Measurements from ENCODE around the gene DPEP2NB. TPM values are rescaled to one million over a fixed set of nuclear protein-coding genes. Genes with fewer than 3 reads are reported as not detected.

The DPEP2NB gene
- total and polyA plus RNA-seq, 10 of the 15 experiments (the other 5 are each of a cell fraction or from before 2014, with no cell fraction given) = not detected

- TF ChIP-seq WRNIP1 (IDR thresholded peaks at IDR 0.05; ENCODE audit: borderline replicate concordance, low read depth, low read length) = no peak
- TF ChIP-seq RFX5 (IDR thresholded peaks at IDR 0.05; ENCODE audit: low read depth, low read length) = no peak
- TF ChIP-seq ZZZ3 (IDR thresholded peaks at IDR 0.05; ENCODE audit: control insufficient read depth, insufficient read length, low read depth) = no peak
- no peak for TF ChIP-seq E2F8 (IDR thresholded peaks at IDR 0.05; ENCODE audit: low read depth, partially characterized antibody)
- TF ChIP-seq TARDBP (IDR thresholded peaks at IDR 0.05; ENCODE audit: borderline replicate concordance) = no peak
- peak; percentile 46; the same call in 1 of the 2 replicates for TF ChIP-seq BACH1 (IDR thresholded peaks at IDR 0.05; ENCODE audit: borderline replicate concordance)
- TF ChIP-seq BHLHE40 (IDR thresholded peaks at IDR 0.05; ENCODE audit: borderline replicate concordance in 1 of 2, low read depth in 2 of 2, low read length in 1 of 2) = peak; percentile 28 to 50; a peak in 3 of 4 replicates
- TF ChIP-seq FOS (IDR thresholded peaks at IDR 0.05; ENCODE audit: borderline replicate concordance, extremely low read depth, insufficient read length) = no peak
- no peak for TF ChIP-seq NFYA (IDR thresholded peaks at IDR 0.05; ENCODE audit: borderline replicate concordance, low read depth, low read length)
- no peak for TF ChIP-seq MTA3 (IDR thresholded peaks at IDR 0.05; ENCODE audit: borderline replicate concordance, low read length)
- no peak for TF ChIP-seq CHD4 (IDR thresholded peaks at IDR 0.05)
- TF ChIP-seq, protein P1, sequence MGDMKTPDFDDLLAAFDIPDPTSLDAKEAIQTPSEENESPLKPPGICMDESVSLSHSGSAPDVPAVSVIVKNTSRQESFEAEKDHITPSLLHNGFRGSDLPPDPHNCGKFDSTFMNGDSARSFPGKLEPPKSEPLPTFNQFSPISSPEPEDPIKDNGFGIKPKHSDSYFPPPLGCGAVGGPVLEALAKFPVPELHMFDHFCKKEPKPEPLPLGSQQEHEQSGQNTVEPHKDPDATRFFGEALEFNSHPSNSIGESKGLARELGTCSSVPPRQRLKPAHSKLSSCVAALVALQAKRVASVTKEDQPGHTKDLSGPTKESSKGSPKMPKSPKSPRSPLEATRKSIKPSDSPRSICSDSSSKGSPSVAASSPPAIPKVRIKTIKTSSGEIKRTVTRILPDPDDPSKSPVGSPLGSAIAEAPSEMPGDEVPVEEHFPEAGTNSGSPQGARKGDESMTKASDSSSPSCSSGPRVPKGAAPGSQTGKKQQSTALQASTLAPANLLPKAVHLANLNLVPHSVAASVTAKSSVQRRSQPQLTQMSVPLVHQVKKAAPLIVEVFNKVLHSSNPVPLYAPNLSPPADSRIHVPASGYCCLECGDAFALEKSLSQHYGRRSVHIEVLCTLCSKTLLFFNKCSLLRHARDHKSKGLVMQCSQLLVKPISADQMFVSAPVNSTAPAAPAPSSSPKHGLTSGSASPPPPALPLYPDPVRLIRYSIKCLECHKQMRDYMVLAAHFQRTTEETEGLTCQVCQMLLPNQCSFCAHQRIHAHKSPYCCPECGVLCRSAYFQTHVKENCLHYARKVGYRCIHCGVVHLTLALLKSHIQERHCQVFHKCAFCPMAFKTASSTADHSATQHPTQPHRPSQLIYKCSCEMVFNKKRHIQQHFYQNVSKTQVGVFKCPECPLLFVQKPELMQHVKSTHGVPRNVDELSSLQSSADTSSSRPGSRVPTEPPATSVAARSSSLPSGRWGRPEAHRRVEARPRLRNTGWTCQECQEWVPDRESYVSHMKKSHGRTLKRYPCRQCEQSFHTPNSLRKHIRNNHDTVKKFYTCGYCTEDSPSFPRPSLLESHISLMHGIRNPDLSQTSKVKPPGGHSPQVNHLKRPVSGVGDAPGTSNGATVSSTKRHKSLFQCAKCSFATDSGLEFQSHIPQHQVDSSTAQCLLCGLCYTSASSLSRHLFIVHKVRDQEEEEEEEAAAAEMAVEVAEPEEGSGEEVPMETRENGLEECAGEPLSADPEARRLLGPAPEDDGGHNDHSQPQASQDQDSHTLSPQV (IDR thresholded peaks at IDR 0.05) = peak; percentile 81; the same call in 1 of the 2 replicates
- peak; percentile 80 for TF ChIP-seq MEF2B (IDR thresholded peaks at IDR 0.05; ENCODE audit: partially characterized antibody, poor library complexity, severe bottlenecking)
- TF ChIP-seq, protein P2, sequence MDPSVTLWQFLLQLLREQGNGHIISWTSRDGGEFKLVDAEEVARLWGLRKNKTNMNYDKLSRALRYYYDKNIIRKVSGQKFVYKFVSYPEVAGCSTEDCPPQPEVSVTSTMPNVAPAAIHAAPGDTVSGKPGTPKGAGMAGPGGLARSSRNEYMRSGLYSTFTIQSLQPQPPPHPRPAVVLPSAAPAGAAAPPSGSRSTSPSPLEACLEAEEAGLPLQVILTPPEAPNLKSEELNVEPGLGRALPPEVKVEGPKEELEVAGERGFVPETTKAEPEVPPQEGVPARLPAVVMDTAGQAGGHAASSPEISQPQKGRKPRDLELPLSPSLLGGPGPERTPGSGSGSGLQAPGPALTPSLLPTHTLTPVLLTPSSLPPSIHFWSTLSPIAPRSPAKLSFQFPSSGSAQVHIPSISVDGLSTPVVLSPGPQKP (IDR thresholded peaks at IDR 0.05; ENCODE audit: low read depth, low read length) = no peak
- no peak for TF ChIP-seq BCL3 (IDR thresholded peaks at IDR 0.05; ENCODE audit: borderline replicate concordance, insufficient read depth, low read depth, low read length, poor library complexity, severe bottlenecking)
- TF ChIP-seq SMC3 (IDR thresholded peaks at IDR 0.05; ENCODE audit: borderline replicate concordance, low read length) = peak; percentile 88
- TF ChIP-seq TBL1XR1 (IDR thresholded peaks at IDR 0.05; ENCODE audit: low read depth, low read length) = peak; percentile 78; the same call in 1 of the 2 replicates
- TF ChIP-seq RCOR1 (conservative IDR thresholded peaks at IDR 0.05; ENCODE audit: low read depth, low read length) = 0 out of 2 replicates have a peak, but pooled peaks have one; percentile 48
Observed at GRCh38 chr16:67993207-67994039, 22.3 kb downstream of the DPEP2NB start (continued).

All from GM12878 (cell line).